OCI-M2 (cell line): ENCODE data around the gene REG4.
"Not testable (repeated sequence)": the region's sequence is repeated elsewhere in the genome, so short reads cannot be mapped to it uniquely, and the experiment has no call there.

Experiments used
- DNase-seq: peaks from one replicate; lab custom pipeline; 2025; ENCODE audit not compliant: unreplicated experiment; lab: John Stamatoyannopoulos, UW

The REG4 gene

GRCh38 chr1:119808491-119808890 is 2.8 kb downstream of the REG4 start:
- DNase-seq, result no peak

GRCh38 chr1:119806489-119806888 is 4.8 kb downstream of the REG4 start:
- DNase-seq, result no peak

- DNase-seq, result no peak
Observed at GRCh38 chr1:119805746-119806145, 5.5 kb downstream of the REG4 start.

GRCh38 chr1:119805247-119805646 is 6.0 kb downstream of the REG4 start:
- DNase-seq, result no peak

GRCh38 chr1:119799599-119800177 is 11.6 kb downstream of the REG4 start:
- no peak for DNase-seq

GRCh38 chr1:119799003-119799402 is 12.3 kb downstream of the REG4 start:
- DNase-seq, result no peak

GRCh38 chr1:119797606-119798005 is 13.7 kb downstream of the REG4 start:
- no peak for DNase-seq

GRCh38 chr1:119797162-119797561 is 14.1 kb downstream of the REG4 start:
- DNase-seq, result no peak

GRCh38 chr1:119795261-119796200 is 15.7 kb downstream of the REG4 start:
- DNase-seq, result no peak

GRCh38 chr1:119794876-119795240 is 16.4 kb downstream of the REG4 start:
- no peak for DNase-seq

- DNase-seq, result no peak
Observed at GRCh38 chr1:119794230-119794875, 16.9 kb downstream of the REG4 start.

GRCh38 chr1:119791377-119791776 is 19.9 kb downstream of the REG4 start:
- no peak for DNase-seq

GRCh38 chr1:119790451-119791198 is 20.6 kb downstream of the REG4 start:
- DNase-seq, result no peak

GRCh38 chr1:119787776-119788175 is 23.5 kb downstream of the REG4 start:
- no peak for DNase-seq

- DNase-seq, result not testable (repeated sequence)
Observed at GRCh38 chr1:119786473-119787050, 24.7 kb downstream of the REG4 start.

GRCh38 chr1:119786046-119786445 is 25.2 kb downstream of the REG4 start:
- DNase-seq, result not testable (repeated sequence)

- no peak for DNase-seq
Observed at GRCh38 chr1:119784191-119784781, 27.0 kb downstream of the REG4 start.

- DNase-seq, result no peak
Observed at GRCh38 chr1:119783354-119784185, 27.7 kb downstream of the REG4 start.

- no peak for DNase-seq
Observed at GRCh38 chr1:119782631-119783325, 28.5 kb downstream of the REG4 start.
